Measurements from ENCODE around the gene LAMB1. TPM values are rescaled to one million over a fixed set of nuclear protein-coding genes. Genes with fewer than 3 reads are reported as not detected.
"Not testable (repeated sequence)": the region's sequence is repeated elsewhere in the genome, so short reads cannot be mapped to it uniquely, and the experiment has no call there.

The LAMB1 gene
- total RNA-seq, 1 experiment from 2014 or later: 18.9 TPM

DNA sequence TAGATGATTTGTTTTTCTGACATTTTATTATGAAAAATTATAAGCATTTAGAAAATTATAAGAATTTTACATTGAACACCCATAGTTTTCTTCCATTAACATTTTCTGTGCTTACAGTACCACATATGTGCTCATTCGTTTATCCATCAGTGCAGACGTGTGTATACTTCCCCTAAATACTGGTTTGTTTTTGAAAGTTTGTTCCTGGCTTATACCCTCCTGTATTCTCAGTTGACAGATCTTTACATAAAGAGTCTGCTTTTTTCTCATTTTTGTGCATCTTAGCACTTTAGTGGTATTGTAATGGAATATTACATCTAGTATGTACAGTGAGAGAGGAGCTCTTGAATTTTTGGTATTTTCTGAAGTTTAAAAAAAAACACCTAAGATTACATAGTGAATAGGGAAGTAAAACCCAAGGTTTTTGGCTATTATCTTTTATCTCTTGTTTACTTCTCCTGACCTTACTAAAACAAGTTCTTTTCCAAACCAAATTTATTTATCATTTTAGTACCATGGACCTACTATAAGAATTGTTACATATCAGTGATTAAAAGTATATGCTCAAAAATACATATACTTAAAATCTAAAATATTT lies 103.9 kb downstream of the LAMB1 start:
- DNase-seq: no peak
- H3K36me3 ChIP-seq: peaks cover 7% of the 10 kb centered on the region
- H3K9me3 ChIP-seq: no peaks in the 10 kb centered on the region
- H3K4me3 ChIP-seq: no peak overlapping the region
- no peaks in the 10 kb centered on the region for H3K27me3 ChIP-seq

DNA sequence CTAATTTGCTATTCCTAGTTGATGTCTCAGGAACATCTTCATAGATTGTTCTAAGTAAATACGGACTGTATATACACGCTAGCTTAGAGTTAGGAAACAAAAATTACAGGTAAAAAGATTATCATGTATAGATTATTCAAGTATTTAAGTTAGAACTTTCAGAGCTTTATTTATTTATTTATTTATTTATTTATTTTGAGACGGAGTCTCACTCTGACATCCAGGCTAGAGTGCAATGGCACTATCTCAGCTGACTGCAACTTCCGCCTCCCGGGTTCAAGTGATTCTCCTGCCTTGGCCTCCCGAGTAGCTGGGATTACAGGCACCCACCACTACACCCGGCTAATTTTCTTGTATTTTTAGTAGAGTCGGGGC lies 110.6 kb downstream of the LAMB1 start:
- not testable (repeated sequence) for H3K36me3 ChIP-seq, DNase-seq, H3K9me3 ChIP-seq, H3K27me3 ChIP-seq, H3K4me3 ChIP-seq

DNA sequence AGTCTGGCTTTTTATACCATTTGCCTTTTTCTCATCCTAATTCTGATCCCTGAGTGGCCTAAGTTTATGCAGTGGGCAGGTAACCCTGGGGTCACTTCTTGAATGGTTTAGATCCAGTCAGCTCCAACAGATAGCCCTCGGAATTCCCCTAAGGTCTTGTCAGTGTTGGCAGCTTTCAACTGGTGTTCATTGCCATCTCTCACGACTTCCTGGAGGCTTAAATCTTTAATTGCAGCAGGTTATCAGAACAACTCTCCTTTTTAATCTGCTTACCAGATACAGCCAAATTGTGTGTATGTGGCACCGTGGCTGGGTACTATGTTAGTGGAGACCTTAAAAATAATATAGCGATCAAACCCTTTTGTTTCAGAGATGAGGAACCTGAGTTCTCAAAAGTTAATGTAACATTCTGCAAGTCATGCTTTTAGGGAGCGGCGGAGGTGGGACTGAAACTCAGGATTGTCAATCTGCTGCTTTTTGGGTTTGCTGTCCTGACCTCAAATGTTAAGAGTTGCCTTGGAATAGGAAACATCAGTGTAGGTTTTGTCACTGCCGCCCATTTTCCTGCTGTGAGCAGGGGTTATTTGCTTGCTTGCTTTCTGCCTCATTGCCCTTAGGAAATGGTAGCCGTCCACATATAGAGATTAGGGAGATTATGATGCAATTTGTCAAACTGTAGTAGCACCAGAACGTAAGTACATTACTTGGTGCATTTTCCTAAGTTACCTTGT lies 111.2 kb downstream of the LAMB1 start:
- Histone ChIP-seq H3K36me3 (peaks cover 5% of the 10 kb centered on the region), H3K4me3 (peak overlapping the region; percentile 79), H3K27me3 (no peaks in the 10 kb centered on the region), H3K9me3 (no peaks in the 10 kb centered on the region)
- DNase-seq: no peak

DNA sequence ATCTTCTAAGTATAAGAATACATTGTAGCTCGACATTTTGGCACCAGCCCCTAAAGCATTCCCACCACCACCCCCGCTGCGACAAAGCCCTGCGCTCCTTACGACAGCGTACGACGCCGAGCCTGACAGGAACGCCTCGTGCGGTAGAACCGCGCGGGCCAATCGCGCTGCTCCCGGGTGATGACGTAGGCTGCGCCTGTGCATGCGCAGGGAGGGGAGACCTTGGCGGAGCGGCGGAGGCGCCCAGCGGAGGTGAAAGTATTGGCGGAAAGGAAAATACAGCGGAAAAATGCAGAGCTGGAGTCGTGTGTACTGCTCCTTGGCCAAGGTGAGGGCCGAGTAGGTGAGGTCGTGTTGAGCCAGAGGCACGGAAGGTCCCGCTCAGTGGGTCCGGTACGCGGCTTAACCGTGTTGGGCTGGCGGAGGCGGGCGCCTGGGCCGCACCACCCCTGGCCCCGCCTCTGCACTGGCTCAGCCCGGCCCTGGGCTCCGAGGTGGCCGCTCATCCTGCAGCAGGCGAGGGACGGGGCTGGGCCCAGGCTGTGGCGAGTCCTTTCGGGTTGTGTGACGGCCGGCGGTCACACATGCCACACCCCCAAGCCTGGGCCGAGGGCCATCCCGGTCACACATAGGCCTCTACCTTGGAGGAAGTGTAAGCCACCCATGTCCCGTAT lies 111.9 kb downstream of the LAMB1 start, which contains the start of gene DLD:
TSS of gene DLD (plus strand) at position 222 of the 674 bp plus-strand sequence. CDS start at position 290, 68 bp downstream.
- Histone ChIP-seq H3K4me3 (peak within 1 kb of the TSS; percentile 79), H3K27me3 (no peaks in the 10 kb centered on the region), H3K36me3 (peaks cover 5% of the 10 kb centered on the region), H3K9me3 (no peaks in the 10 kb centered on the region)
- peak; percentile 89 for DNase-seq

DNA sequence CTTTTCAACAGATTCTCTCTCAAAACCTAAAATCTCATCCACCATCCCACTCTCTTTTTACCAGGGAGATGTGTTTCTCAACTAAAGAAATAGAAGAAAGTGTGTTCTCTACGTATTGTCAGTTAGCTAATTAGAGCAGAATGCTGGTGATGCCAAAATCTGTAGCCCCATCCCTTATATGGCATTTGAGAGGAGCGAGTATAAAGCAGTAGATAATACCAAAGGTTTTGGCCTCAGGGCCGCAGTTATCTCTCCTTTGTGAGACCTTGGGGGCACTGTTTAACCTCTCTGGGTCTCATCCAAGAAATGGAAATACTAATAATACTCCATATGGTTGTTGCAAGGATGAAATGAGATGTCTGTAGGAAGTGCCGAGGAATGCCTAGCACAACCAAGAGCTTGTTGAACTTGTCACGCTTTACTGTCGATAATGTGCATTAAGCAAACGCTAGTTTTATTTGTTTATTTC lies 112.4 kb downstream of the LAMB1 start:
- peaks cover 4% of the 10 kb centered on the region for H3K36me3 ChIP-seq
- H3K4me3 ChIP-seq: peak overlapping the region; percentile 79
- no peaks in the 10 kb centered on the region for H3K9me3 ChIP-seq
- no peaks in the 10 kb centered on the region for H3K27me3 ChIP-seq
- DNase-seq: no peak

DNA sequence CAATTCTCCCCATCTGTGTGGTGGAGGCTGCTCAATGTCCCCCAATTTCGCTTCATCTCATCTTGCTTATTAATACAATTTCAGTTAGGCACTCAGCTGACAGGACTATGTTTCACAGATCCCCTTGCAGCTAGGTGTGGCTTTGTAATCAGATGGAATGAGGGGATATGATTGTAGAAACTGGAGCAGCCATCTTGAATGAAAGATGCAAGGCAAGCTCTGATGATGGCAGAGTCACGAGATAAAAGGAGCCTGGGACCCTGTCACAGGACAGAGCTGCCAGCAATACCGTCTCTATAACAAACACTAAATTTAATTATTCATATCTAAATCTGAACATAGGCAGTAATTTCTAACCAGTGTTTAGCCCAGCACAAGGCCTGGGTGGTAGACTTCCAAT lies 113.0 kb downstream of the LAMB1 start:
- H3K4me3 ChIP-seq: no peak overlapping the region
- no peaks in the 10 kb centered on the region for H3K9me3 ChIP-seq
- H3K36me3 ChIP-seq: peaks cover 2% of the 10 kb centered on the region
- DNase-seq: no peak
- H3K27me3 ChIP-seq: no peaks in the 10 kb centered on the region

DNA sequence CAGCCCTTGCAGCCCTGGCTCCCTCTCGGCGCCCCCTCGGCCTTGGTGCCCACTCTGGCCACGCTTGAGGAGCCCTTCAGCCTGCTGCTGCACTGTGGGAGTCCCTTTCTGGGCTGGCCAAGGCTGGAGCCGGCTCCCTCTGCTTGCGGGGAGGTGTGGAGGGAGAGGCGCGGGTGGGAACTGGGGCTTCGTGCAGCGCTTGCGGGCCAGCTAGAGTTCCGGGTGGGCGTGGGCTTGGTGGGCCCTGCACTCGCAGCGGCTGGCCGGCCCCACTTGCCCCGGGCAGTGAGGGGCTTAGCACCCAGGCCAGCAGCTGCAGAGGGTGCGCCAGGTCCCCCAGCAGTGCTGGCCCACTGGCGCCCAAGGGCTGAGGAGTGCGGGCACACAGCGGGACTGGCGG lies 115.1 kb downstream of the LAMB1 start:
- not testable (repeated sequence) for H3K27me3 ChIP-seq, H3K9me3 ChIP-seq, H3K4me3 ChIP-seq, H3K36me3 ChIP-seq, DNase-seq

DNA sequence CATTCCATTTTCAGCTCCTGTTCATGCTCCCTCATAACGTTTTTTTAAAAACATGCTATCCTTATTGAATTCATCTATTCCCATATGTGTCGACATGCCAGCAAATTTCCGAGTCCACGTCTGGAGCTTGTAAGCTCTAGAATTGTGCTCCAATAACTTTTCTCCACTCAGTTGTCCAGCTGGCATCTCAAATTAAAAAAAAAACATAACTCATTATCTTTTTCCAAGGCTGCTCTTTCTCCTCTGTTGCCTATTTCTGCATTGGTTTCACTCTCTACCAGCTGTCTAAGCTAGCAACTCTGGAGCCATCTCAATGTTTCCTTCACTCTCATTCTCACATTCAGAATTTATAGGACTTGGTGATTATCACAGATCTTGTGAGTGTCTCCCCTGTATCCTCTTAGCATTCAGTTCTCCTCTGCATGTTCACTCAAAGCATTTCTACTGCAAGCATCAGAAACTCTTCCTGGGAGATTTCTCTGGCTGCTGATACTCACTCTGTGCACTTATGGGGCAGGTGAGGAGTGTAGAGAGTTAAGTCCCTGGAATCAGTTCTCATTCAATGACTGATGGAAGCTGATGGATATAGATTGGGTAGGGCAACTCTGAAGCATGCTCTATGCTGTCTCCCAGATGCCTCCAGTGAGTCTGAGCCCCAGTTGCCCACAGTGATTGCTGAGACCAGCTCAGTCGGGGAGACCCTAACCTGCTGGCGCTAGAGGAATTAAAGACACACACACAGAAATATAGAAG lies 118.7 kb downstream of the LAMB1 start:
- Histone ChIP-seq H3K4me3 (no peak overlapping the region), H3K36me3 (no peaks in the 10 kb centered on the region), H3K9me3 (no peaks in the 10 kb centered on the region), H3K27me3 (no peaks in the 10 kb centered on the region)
- DNase-seq: no peak

DNA sequence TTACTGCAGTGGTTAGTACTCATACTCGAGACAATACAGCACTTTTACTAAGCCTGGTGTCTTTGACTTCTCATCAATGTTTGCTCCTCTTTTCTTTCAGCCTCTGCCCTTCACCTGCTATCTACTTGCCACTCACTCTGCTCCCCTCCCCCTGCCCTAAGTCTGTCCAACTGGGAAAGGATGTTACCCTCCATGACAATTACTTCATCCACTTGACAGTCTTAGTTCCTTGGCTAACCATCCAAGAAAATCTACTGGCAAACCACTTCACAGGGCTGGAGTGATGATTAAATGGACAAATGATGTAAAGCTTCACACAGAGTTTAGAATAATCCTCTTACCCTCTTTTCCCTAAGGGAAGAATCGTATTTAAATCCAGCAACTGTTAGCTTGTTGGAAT lies 120.2 kb downstream of the LAMB1 start:
- DNase-seq: no peak
- no peak overlapping the region for H3K4me3 ChIP-seq
- no peaks in the 10 kb centered on the region for H3K36me3 ChIP-seq
- no peaks in the 10 kb centered on the region for H3K27me3 ChIP-seq
- H3K9me3 ChIP-seq: no peaks in the 10 kb centered on the region

DNA sequence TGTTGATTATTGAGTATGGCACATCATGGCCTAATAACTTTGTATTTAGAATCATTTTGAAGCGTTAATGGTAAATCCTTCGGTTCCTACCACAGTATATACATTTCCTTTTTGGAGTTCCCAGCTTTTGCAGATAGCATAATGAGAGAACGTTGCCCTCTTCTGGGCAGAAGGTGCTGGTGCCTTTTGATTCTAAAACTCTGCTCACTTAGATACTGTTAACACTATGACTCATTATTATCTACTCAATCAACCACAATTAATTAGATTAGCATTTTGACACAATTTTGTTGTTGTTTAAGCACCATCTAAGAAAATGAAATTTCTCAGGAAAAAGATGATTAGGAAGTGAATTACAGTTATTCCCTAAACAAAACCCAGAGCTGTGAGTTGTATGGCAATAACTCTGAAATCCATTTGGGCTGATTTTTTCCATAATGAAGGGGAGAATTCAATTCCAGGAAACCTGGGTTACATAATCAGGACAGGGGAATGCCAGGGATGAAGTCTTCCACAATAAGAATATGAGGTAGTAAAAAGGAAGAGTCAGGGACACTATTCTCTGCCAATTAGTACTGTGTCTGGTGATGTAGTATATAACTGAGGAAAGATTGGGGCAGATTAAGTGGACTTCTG lies 123.4 kb downstream of the LAMB1 start:
- no peaks in the 10 kb centered on the region for H3K9me3 ChIP-seq
- H3K36me3 ChIP-seq: no peaks in the 10 kb centered on the region
- no peaks in the 10 kb centered on the region for H3K27me3 ChIP-seq
- DNase-seq: peak; percentile 24
- H3K4me3 ChIP-seq: no peak overlapping the region

DNA sequence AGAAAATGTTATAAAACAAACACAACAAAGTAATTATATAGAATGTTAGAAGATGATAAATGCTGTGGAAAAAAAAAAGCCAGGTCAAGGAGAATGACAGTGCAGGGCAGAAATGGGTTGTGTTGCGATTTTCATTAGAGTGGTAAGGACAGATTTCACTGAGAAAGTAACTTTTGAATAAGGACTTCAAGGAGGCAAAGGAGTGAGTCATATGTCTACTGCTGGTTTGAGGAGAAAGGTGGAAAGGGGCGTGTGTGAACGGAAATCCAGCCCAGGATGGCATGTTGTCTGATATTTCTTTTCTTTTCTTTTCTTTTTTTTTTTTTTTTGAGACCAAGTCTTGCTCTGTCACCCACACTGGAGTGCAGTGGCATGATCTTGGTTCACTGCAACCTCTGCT lies 124.3 kb downstream of the LAMB1 start:
- Histone ChIP-seq H3K27me3 (no peaks in the 10 kb centered on the region), H3K4me3 (no peak overlapping the region), H3K36me3 (no peaks in the 10 kb centered on the region), H3K9me3 (no peaks in the 10 kb centered on the region)
- no peak for DNase-seq

DNA sequence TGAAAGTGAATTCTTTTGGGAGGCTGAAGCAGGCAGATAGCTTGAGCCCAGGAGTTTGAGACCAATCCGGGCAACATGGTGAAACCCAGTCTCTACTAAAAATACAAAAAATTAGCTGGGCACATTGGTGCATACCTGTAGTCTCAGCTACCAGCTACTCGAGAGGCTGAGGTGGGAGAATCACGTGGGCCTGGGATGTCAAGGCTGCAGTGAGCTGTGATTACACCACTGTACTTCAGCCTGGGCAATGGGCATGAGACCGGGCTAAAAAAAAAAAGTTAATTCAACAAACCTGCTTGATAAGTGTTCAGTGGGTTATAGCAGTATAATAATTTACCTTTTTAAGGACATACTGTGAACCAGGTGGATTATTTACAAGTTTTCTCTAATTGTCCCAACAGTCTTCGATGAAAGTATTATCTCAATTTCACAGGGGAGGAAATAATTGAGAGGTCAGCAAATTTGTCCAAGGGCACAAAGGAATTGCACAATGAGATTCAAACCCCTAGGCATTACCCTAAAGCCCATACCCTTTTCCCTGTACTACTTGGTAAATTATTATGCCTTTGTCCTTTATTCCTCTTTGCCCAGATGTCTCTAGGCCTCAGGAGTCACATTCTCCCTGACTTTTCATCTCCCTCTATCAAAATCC lies 125.1 kb downstream of the LAMB1 start:
- no peaks in the 10 kb centered on the region for H3K9me3 ChIP-seq
- no peak overlapping the region for H3K4me3 ChIP-seq
- no peaks in the 10 kb centered on the region for H3K27me3 ChIP-seq
- H3K36me3 ChIP-seq: no peaks in the 10 kb centered on the region
- no peak for DNase-seq

DNA sequence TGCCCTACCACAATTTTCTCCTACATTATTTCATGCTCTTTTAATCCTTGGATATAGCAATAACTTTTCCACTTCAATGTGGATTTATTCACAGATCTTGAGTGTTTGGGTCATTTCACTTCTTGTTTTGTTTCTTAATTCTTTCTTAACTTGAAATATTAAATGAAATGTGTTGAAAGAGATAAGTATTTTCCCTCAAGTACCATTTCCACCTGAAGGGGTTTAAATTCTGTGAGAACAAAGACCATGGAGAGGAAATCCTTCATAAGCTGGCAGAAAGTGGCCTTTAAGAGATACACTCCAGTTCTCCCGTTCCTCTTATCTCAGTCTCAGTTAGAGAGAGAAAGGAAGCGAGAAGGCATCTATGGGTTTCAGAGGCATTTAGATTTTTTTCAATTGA lies 126.0 kb downstream of the LAMB1 start:
- DNase-seq: no peak
- Histone ChIP-seq H3K36me3 (no peaks in the 10 kb centered on the region), H3K27me3 (no peaks in the 10 kb centered on the region), H3K4me3 (no peak overlapping the region), H3K9me3 (no peaks in the 10 kb centered on the region)

DNA sequence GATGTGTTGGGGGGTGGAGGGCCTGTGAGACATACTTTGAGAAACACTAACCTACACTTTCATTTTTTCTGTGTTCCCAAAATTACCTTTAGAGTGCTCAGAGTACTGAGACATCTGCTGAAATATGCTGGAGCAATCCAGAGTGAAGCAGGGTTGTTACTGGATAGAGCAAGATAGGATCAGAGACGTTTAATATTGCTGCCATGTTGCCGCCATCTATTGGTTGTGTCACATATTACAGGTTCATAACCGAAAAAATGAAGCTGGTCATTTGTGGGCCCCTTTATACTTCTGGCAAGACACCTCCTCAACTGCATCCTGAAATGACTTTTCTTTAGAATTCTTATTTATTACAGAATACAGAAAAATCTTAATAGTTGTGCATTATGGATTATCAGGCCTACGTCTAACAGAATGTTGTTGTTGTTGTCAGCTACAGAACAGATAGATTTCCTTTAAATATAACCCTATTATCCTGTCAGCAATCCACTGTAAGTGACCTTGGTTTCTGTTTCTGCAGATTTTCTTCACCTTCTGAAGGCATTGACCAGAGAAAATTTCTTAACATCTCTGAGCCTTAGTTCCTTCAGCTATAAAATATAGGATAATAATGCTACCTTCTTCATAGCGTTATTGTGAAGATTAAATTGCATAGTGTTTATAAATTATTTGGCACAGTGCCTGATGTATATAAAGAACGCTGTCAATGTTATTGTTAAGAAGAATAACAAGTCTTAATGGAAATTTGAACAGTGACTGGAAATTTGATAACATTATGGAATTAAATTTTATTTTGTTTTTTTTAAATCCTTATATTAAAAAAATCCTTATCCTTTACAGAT lies 128.1 kb downstream of the LAMB1 start:
- DNase-seq: no peak
- H3K27me3 ChIP-seq: no peaks in the 10 kb centered on the region
- no peaks in the 10 kb centered on the region for H3K36me3 ChIP-seq

DNA sequence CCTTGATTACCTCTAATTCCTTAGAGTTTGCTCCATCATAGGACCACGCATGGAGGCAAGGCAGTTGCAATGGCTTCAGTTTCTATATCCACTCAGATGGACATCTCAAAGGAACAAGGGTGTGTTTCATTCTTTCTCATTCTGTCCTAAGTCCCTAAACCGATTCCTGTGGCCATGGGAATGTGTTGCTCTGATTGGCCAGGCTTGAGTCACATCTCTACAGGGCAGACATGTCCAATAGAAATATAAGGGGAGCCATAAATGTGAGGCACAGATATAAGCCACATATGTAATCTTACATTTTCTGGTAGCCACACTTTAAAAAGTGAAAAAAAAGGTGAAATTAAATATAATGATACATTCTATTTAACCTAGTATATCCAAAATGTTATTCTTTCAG lies 128.8 kb downstream of the LAMB1 start:
- no peak for DNase-seq
- Histone ChIP-seq H3K27me3 (no peaks in the 10 kb centered on the region), H3K9me3 (no peaks in the 10 kb centered on the region), H3K36me3 (no peaks in the 10 kb centered on the region), H3K4me3 (no peak overlapping the region)

More for the DNA sequence above, 128.1 kb downstream of the LAMB1 start:
- no peaks in the 10 kb centered on the region for H3K9me3 ChIP-seq
- H3K4me3 ChIP-seq: no peak overlapping the region

All from MG63 (cell line).